ENCODE results near the gene TMEM117.
A peak's percentile ranks its signal among the peaks of the same experiment; 100 is the strongest.

TMEM117 gene

DNA sequence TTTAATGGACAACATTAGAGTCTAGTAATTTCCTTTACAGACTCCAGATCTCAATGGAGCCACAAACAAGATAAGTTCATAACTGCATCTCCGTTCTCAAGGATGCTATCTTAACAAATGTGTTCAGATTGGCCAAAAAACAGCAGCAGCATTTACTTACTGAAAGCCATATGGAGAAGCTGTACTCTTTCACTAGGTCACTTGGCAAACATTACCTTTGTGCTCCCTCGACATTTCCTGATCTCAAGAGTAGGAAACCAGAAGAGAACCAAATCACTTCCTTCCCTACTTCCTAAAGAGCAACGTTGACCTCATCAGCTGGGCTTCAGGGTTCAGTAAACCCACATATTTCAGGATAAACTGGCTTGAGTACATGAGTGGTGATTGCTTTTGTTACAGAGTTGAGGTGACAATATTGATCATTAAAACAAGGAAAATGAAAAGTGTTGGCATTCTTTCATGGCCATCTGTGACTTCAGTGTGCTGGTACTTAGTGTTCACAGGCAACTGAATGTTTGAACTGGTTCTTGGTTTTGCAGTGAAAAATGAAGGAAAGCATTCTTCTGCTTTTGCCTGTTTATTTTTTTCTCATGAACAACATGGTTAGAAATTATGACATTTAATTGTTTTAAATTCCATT, 449.6 kb downstream of the TMEM117 start:
- no peak for ATAC-seq
- TF ChIP-seq, protein P1, sequence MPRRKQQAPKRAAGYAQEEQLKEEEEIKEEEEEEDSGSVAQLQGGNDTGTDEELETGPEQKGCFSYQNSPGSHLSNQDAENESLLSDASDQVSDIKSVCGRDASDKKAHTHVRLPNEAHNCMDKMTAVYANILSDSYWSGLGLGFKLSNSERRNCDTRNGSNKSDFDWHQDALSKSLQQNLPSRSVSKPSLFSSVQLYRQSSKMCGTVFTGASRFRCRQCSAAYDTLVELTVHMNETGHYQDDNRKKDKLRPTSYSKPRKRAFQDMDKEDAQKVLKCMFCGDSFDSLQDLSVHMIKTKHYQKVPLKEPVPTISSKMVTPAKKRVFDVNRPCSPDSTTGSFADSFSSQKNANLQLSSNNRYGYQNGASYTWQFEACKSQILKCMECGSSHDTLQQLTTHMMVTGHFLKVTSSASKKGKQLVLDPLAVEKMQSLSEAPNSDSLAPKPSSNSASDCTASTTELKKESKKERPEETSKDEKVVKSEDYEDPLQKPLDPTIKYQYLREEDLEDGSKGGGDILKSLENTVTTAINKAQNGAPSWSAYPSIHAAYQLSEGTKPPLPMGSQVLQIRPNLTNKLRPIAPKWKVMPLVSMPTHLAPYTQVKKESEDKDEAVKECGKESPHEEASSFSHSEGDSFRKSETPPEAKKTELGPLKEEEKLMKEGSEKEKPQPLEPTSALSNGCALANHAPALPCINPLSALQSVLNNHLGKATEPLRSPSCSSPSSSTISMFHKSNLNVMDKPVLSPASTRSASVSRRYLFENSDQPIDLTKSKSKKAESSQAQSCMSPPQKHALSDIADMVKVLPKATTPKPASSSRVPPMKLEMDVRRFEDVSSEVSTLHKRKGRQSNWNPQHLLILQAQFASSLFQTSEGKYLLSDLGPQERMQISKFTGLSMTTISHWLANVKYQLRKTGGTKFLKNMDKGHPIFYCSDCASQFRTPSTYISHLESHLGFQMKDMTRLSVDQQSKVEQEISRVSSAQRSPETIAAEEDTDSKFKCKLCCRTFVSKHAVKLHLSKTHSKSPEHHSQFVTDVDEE (CRISPR knock-in tag; IDR thresholded peaks at IDR 0.05): no peak
- TF ChIP-seq, protein P2, sequence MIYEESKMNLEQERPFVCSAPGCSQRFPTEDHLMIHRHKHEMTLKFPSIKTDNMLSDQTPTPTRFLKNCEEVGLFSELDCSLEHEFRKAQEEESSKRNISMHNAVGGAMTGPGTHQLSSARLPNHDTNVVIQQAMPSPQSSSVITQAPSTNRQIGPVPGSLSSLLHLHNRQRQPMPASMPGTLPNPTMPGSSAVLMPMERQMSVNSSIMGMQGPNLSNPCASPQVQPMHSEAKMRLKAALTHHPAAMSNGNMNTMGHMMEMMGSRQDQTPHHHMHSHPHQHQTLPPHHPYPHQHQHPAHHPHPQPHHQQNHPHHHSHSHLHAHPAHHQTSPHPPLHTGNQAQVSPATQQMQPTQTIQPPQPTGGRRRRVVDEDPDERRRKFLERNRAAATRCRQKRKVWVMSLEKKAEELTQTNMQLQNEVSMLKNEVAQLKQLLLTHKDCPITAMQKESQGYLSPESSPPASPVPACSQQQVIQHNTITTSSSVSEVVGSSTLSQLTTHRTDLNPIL (CRISPR knock-in tag; IDR thresholded peaks at IDR 0.05; ENCODE audit: low read depth): no peak
- no peak for TF ChIP-seq PPARA (CRISPR knock-in tag; IDR thresholded peaks at IDR 0.05; ENCODE audit: borderline replicate concordance)
- no peak for TF ChIP-seq ISL1 (CRISPR knock-in tag; IDR thresholded peaks at IDR 0.05)
- TF ChIP-seq ZNF8 (CRISPR knock-in tag; IDR thresholded peaks at IDR 0.05): no peak
- TF ChIP-seq ZFP3 (CRISPR knock-in tag; IDR thresholded peaks at IDR 0.05): no peak
- no peak for TF ChIP-seq ZNF565 (CRISPR knock-in tag; conservative IDR thresholded peaks at IDR 0.05; ENCODE audit: low read depth)
- TF ChIP-seq, protein P3, sequence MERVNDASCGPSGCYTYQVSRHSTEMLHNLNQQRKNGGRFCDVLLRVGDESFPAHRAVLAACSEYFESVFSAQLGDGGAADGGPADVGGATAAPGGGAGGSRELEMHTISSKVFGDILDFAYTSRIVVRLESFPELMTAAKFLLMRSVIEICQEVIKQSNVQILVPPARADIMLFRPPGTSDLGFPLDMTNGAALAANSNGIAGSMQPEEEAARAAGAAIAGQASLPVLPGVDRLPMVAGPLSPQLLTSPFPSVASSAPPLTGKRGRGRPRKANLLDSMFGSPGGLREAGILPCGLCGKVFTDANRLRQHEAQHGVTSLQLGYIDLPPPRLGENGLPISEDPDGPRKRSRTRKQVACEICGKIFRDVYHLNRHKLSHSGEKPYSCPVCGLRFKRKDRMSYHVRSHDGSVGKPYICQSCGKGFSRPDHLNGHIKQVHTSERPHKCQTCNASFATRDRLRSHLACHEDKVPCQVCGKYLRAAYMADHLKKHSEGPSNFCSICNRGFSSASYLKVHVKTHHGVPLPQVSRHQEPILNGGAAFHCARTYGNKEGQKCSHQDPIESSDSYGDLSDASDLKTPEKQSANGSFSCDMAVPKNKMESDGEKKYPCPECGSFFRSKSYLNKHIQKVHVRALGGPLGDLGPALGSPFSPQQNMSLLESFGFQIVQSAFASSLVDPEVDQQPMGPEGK (CRISPR knock-in tag; IDR thresholded peaks at IDR 0.05; ENCODE audit: borderline replicate concordance): no peak
- no peak for TF ChIP-seq TOX (CRISPR knock-in tag; IDR thresholded peaks at IDR 0.05; ENCODE audit: borderline replicate concordance)
- no peak for TF ChIP-seq RARB (CRISPR knock-in tag; IDR thresholded peaks at IDR 0.05)
- TF ChIP-seq ARNTL (CRISPR knock-in tag; IDR thresholded peaks at IDR 0.05; ENCODE audit: borderline replicate concordance, low read depth): no peak
- TF ChIP-seq SNAI2 (CRISPR knock-in tag; IDR thresholded peaks at IDR 0.05): no peak

DNA sequence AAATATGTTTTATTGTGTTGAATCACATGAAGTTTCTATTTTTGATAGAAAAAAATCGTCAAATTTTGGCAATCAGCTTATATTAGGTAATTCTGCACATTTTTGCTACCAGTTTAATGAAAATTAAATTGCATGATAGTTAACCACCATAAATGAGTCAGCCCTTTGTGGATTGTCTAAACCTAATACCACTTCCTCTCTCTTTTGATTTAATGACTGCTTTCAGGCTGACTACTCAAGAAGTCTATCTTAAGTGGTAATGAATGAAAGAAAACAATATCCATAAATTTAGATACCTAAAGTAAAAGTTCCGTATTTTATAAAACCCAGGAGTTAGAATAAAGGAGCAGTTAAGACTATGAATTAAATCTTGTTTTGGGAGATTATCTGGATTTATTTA, 450.5 kb downstream of the TMEM117 start:
- ATAC-seq: no peak
- TF ChIP-seq ISL1 (CRISPR knock-in tag; IDR thresholded peaks at IDR 0.05) (peak; percentile 79), OSR1 (CRISPR knock-in tag; IDR thresholded peaks at IDR 0.05) (no peak), ZC3H10 (CRISPR knock-in tag; IDR thresholded peaks at IDR 0.05) (0 out of 2 replicates have a peak, but pooled peaks have one; percentile 32)

DNA sequence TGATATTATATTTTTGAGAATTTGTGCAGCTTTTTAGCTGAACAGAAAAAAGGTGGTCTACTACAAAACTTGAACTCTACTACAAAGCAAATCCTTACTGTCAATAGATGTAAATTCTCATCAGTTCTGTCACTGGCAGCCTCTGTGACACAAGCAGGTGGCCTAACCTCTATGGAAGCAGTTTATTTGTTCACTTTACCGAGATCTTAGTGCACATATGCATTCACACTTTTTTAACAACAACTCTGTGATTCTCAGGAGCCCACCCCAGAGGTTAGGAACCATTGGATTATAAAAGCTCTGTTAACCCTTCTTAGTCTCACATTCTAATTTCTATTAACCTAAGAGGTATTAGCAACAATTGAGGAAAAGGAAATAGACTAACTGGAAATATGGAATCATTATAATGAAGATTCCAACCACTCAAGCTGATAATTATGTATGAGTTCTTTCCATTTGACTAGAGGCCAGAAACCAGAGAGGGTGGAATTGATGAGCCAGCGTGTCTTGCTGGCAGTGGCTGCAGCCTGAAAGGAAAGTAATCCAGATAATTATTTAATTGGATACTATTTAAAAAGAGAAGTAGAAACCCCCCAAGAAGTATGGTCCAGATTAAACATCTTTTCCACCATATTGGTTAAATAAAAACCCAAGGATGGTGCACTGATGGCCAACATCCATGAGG, 451.1 kb downstream of the TMEM117 start:
- no peak for ATAC-seq
- TF ChIP-seq, protein P4, sequence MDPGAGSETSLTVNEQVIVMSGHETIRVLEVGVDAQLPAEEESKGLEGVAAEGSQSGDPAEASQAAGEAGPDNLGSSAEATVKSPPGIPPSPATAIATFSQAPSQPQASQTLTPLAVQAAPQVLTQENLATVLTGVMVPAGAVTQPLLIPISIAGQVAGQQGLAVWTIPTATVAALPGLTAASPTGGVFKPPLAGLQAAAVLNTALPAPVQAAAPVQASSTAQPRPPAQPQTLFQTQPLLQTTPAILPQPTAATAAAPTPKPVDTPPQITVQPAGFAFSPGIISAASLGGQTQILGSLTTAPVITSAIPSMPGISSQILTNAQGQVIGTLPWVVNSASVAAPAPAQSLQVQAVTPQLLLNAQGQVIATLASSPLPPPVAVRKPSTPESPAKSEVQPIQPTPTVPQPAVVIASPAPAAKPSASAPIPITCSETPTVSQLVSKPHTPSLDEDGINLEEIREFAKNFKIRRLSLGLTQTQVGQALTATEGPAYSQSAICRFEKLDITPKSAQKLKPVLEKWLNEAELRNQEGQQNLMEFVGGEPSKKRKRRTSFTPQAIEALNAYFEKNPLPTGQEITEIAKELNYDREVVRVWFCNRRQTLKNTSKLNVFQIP (CRISPR knock-in tag; IDR thresholded peaks at IDR 0.05; ENCODE audit: borderline replicate concordance, low read depth): no peak
- no peak for TF ChIP-seq CSDC2 (CRISPR knock-in tag; IDR thresholded peaks at IDR 0.05)
- TF ChIP-seq ISL1 (CRISPR knock-in tag; IDR thresholded peaks at IDR 0.05): no peak
- TF ChIP-seq, protein P1 (CRISPR knock-in tag; IDR thresholded peaks at IDR 0.05): no peak
- TF ChIP-seq, protein P3 (CRISPR knock-in tag; IDR thresholded peaks at IDR 0.05; ENCODE audit: borderline replicate concordance): no peak
- no peak for TF ChIP-seq TOX (CRISPR knock-in tag; IDR thresholded peaks at IDR 0.05; ENCODE audit: borderline replicate concordance)
- no peak for TF ChIP-seq ZFP30 (CRISPR knock-in tag; IDR thresholded peaks at IDR 0.05)
- TF ChIP-seq ZNF8 (CRISPR knock-in tag; IDR thresholded peaks at IDR 0.05): no peak
- TF ChIP-seq, protein P2 (CRISPR knock-in tag; IDR thresholded peaks at IDR 0.05; ENCODE audit: low read depth): no peak

All from SK-N-SH treated with all-trans-retinoic acid at 6 μM for 48 hours (cell line).